K562 (cell line): ENCODE data around the gene ANKRD13B. TPM values are rescaled to one million over a fixed set of nuclear protein-coding genes. Genes with fewer than 3 reads are reported as not detected.
A peak's percentile ranks its signal among the peaks of the same experiment; 100 is the strongest.

Experiments
- ATAC-seq: fragments of 200-7000 bp; cut with Tn5 transposase; 3 replicates; pipeline ENCODE4 v1.9.1; 2020; ENCODE audit warnings: moderate library complexity
- BruUV-seq: library from RNA; stranded (reverse); fragments of 400-500 nt; replicated peaks from 2 replicates; lab custom pipeline; 2021; lab: Mats Ljungman, UMichigan
- CTCF ChIA-PET: fragments of 300-600 bp; formaldehyde crosslinking; extraction: SDS; loops from one replicate; lab custom pipeline; 2021; ENCODE audit warnings: low intra/inter-chr PET ratio; lab: Yijun Ruan, JAX
- POLR2A ChIA-PET: fragments of 300-600, 350-650 bp; sonication (Branson Sonifier 250); formaldehyde crosslinking; extraction: SDS; loops from one replicate; lab custom pipeline; 2021; ENCODE audit warnings: antibody characterized with exemption, inconsistent platforms; lab: Yijun Ruan, JAX
- DNase-seq, 4 experiments: peaks; one replicate each; pipeline versions ENCODE4 v3.0.0 to v3.0.0-alpha.2; 2011 to 2018; ENCODE audit warnings: low spot score in 3 of 4, mixed read lengths in 3 of 4; ENCODE audit errors: extremely low read depth in 1 of 4
- FAIRE-seq: peaks from 2 replicates; lab custom pipeline; 2011; peaks lifted over from hg19 to GRCh38; lab: Jason Lieb, UNC
- H2AFZ ChIP-seq: 2 replicates; pipeline ENCODE4 v1.6.0; 2011; ENCODE audit warnings: low read depth, low read length, control low read depth, inconsistent platforms
- H3K27ac ChIP-seq: fragments of 200-600 bp; 3 replicates; pipeline ENCODE4 v1.8.0; 2011; ENCODE audit warnings: low read depth, mild to moderate bottlenecking, control low read depth, inconsistent platforms, low read length, moderate library complexity, mixed read lengths; ENCODE audit errors: extremely low read depth
- H3K27me3 ChIP-seq, 2 experiments: fragments of 300-600 bp in 1 of 2; 2 replicates in 1 of 2; 3 replicates in 1 of 2; pipeline versions ENCODE4 v1.6.0 to v1.8.0; 2011; ENCODE audit warnings: inconsistent platforms in 2 of 2, low read length in 2 of 2, mild to moderate bottlenecking in 1 of 2, mixed read lengths in 1 of 2, moderate library complexity in 1 of 2; ENCODE audit not compliant: control insufficient read depth in 2 of 2, insufficient read depth in 2 of 2
- H3K36me3 ChIP-seq: fragments of 300-600 bp; 3 replicates; pipeline ENCODE4 v1.8.0; 2011; ENCODE audit warnings: mild to moderate bottlenecking, low read length, inconsistent platforms; ENCODE audit not compliant: control insufficient read depth, insufficient read depth
- H3K4me1 ChIP-seq, 2 experiments: fragments of 200-600 bp in 1 of 2; replicated peaks in 1 of 2; 2 replicates in 1 of 2; 3 replicates in 1 of 2; pipeline versions ENCODE4 v1.5.1 to v1.8.0; 2011; ENCODE audit warnings: inconsistent platforms in 2 of 2, low read length in 2 of 2, mild to moderate bottlenecking in 1 of 2, mixed read lengths in 1 of 2, moderate library complexity in 1 of 2; ENCODE audit not compliant: control insufficient read depth in 2 of 2, insufficient read depth in 2 of 2
- H3K4me2 ChIP-seq: 2 replicates; pipeline ENCODE4 v1.6.1; 2011; ENCODE audit warnings: low read length, control low read depth, inconsistent platforms, mixed read lengths; ENCODE audit not compliant: insufficient read depth
- H3K4me3 ChIP-seq: fragments of 200-600 bp; sonication (generic), shearing (Covaris generic); 2 replicates; pipeline ENCODE4 v1.5.1; 2016; ENCODE audit warnings: control low read depth, inconsistent platforms
- H3K79me2 ChIP-seq: fragments of 200-600 bp; 3 replicates; pipeline ENCODE4 v1.8.0; 2011; ENCODE audit warnings: low read length, inconsistent platforms; ENCODE audit not compliant: control insufficient read depth, insufficient read depth
- H3K9ac ChIP-seq, 2 experiments: 2 replicates each; pipeline versions ENCODE4 v1.6.0 to v1.6.1; 2011; ENCODE audit warnings: low read depth in 2 of 2, low read length in 2 of 2, control low read depth in 1 of 2, inconsistent platforms in 1 of 2, mild to moderate bottlenecking in 1 of 2, mixed read lengths in 1 of 2; ENCODE audit not compliant: insufficient read depth in 1 of 2
- H3K9me1 ChIP-seq: one replicate; pipeline ENCODE4 v1.6.0; 2011; ENCODE audit warnings: inconsistent platforms, mild to moderate bottlenecking, low read length, moderate library complexity; ENCODE audit not compliant: control insufficient read depth, insufficient read depth
- H3K9me3 ChIP-seq: replicated peaks from 2 replicates; pipeline ENCODE4 v1.5.1; 2011; ENCODE audit warnings: low read depth, low read length, inconsistent platforms; ENCODE audit not compliant: control insufficient read depth, insufficient read depth
- H4K20me1 ChIP-seq: replicated peaks from 2 replicates; pipeline ENCODE4 v1.6.1; 2011; ENCODE audit warnings: low read length, inconsistent platforms, mixed read lengths; ENCODE audit not compliant: control insufficient read depth, insufficient read depth
- HMGXB4 ChIP-seq: sonication (generic); formaldehyde crosslinking; IDR thresholded peaks from 2 replicates; pipeline ENCODE4 v1.8.1; 2023; ENCODE audit warnings: mild to moderate bottlenecking, missing genetic modification reagents
- RFX1 ChIP-seq: fragments of 450-650 bp; IDR thresholded peaks from 2 replicates; pipeline ENCODE4 v1.6.1; 2016; ENCODE audit warnings: mild to moderate bottlenecking, moderate library complexity
- WGBS: fragments of 100-300 bp; shearing (Covaris generic); methylation state at CpG from one replicate; pipeline ENCODE4 v1.1.6; 2016; ENCODE audit warnings: low coverage, mixed read lengths; ENCODE audit not compliant: insufficient coverage; ENCODE audit errors: missing lambda C conversion rate; 5-methylcytosine and 5-hydroxymethylcytosine counted together
- in situ Hi-C: fragments of 300-500 bp; cut with MboI; formaldehyde crosslinking; loops from 4 replicates; pipeline ENCODE4 v1.15.0; 2018; ENCODE audit warnings: inconsistent platforms, mixed read lengths
- intact Hi-C: fragments of 100-400 bp; cut with micrococcal nuclease; formaldehyde crosslinking; loops from 2 replicates; pipeline ENCODE4 v1.14.2; 2022
- polyA plus RNA-seq, 8 experiments: library from polyadenylated mRNA; depleted of rRNA in 4 of 8; stranded (reverse) in 5 of 8; unstranded in 3 of 8; fragments of >200 nt; fragmentation: Nextera tagmentation in 2 of 8; fragmentation: Illumina TruSeq in 1 of 8; extraction: Ambion mirVana in 2 of 8; extraction: Trizol in 1 of 8; gene quantifications; 2 replicates each; pipeline versions ENCODE4 v1.2.1 to v1.2.3, GENCODE V29; 2011 to 2014; ENCODE audit warnings: inconsistent platforms in 1 of 8, missing spikeins in 1 of 8
- total RNA-seq, 7 experiments: library from RNA; depleted of rRNA in 6 of 7; stranded (reverse); fragments of >200 nt in 6 of 7; fragmentation: Illumina TruSeq in 2 of 7; extraction: Trizol in 2 of 7; gene quantifications; 2 replicates each; pipeline versions ENCODE4 v1.2.1 to v1.2.3, GENCODE V29; 2011 to 2021; ENCODE audit warnings: low replicate concordance in 1 of 7

ANKRD13B gene
- total and polyA plus RNA-seq, 9 of the 15 experiments (the other 6 are each of a cell fraction or from before 2014, with no cell fraction given), result 0.15 to 28.1 (median 4.6) TPM

GRCh38 chr17:29549177-29549923 lies 43.6 kb upstream of the ANKRD13B start:
- peaks cover 4% of the 10 kb centered on the region; the same call in 1 of the 3 replicates for H3K36me3 ChIP-seq
- POLR2A ChIA-PET, result interaction anchor here (0.6 kb wide), 1 partner anchor 18 kb away, joined by 3 read pairs; no protein-coding TSS in a partner anchor
- ATAC-seq (no peak), DNase-seq (no peak), FAIRE-seq (peak; percentile 37)
- H3K79me2 ChIP-seq, result no peaks in the 10 kb centered on the region
- H3K4me2 ChIP-seq, result no peak overlapping the region
- H3K27me3 ChIP-seq, result 0 out of 5 replicates have a peak, but pooled peaks cover 0 to under 1% of the 10 kb centered on the region in 2 experiments
- CTCF ChIA-PET, result no interaction called here
- peak; percentile 65 for TF ChIP-seq RFX1
- TF ChIP-seq HMGXB4 (CRISPR knock-in tag), result no peak
- intact Hi-C loops (no loop called here), in situ Hi-C loops (no loop called here)
- peaks cover 0 to 5% of the 10 kb centered on the region in 2 experiments; a peak in 1 of 5 replicates for H3K4me1 ChIP-seq
- H3K9me3 ChIP-seq, result no peaks in the 10 kb centered on the region
- WGBS, result 44% methylated on average over 5 of the region's 5 CpGs
- no peak overlapping the region for H3K4me3 ChIP-seq
- no peak overlapping the region for H3K27ac ChIP-seq
- H4K20me1 ChIP-seq, result no peaks in the 10 kb centered on the region
- no TSS peak for BruUV-seq
- H2AFZ ChIP-seq, result no peak overlapping the region
- H3K9ac ChIP-seq, result no peak overlapping the region
- no peaks in the 10 kb centered on the region for H3K9me1 ChIP-seq
